ENCODE results near the gene CCDC51.

CCDC51 gene

GRCh38 chr3:48406443-48407431 lies 33.2 kb downstream of the CCDC51 start:
- no peak overlapping the region for H3K4me3 ChIP-seq (ENCODE audit: low read depth, low read length)
- no peak for TF ChIP-seq CTCF (IDR thresholded peaks at IDR 0.05; ENCODE audit: control insufficient read depth, extremely low read depth, insufficient read depth)
- DNase-seq (ENCODE audit: low read depth), result no peak

GRCh38 chr3:48405971-48406370 lies 33.9 kb downstream of the CCDC51 start:
- no peak for TF ChIP-seq CTCF (IDR thresholded peaks at IDR 0.05; ENCODE audit: control insufficient read depth, extremely low read depth, insufficient read depth)
- H3K4me3 ChIP-seq (ENCODE audit: low read depth, low read length), result no peak overlapping the region
- DNase-seq (ENCODE audit: low read depth), result no peak

- TF ChIP-seq CTCF (IDR thresholded peaks at IDR 0.05; ENCODE audit: control insufficient read depth, extremely low read depth, insufficient read depth), result no peak
- no peak for DNase-seq (ENCODE audit: low read depth)
- no peak overlapping the region for H3K4me3 ChIP-seq (ENCODE audit: low read depth, low read length)
Observed at GRCh38 chr3:48405343-48405881, 34.5 kb downstream of the CCDC51 start.

GRCh38 chr3:48404440-48405342 lies 35.2 kb downstream of the CCDC51 start:
- H3K4me3 ChIP-seq (ENCODE audit: low read depth, low read length), result no peak overlapping the region
- no peak for DNase-seq (ENCODE audit: low read depth)
- no peak for TF ChIP-seq CTCF (IDR thresholded peaks at IDR 0.05; ENCODE audit: control insufficient read depth, extremely low read depth, insufficient read depth)

GRCh38 chr3:48403533-48404439 lies 36.1 kb downstream of the CCDC51 start:
- no peak for DNase-seq (ENCODE audit: low read depth)
- no peak for TF ChIP-seq CTCF (IDR thresholded peaks at IDR 0.05; ENCODE audit: control insufficient read depth, extremely low read depth, insufficient read depth)
- H3K4me3 ChIP-seq (ENCODE audit: low read depth, low read length), result no peak overlapping the region

- no peak overlapping the region for H3K4me3 ChIP-seq (ENCODE audit: low read depth, low read length)
- no peak for TF ChIP-seq CTCF (IDR thresholded peaks at IDR 0.05; ENCODE audit: control insufficient read depth, extremely low read depth, insufficient read depth)
- DNase-seq (ENCODE audit: low read depth), result no peak
Observed at GRCh38 chr3:48402907-48403306, 37.0 kb downstream of the CCDC51 start.

Data from LNCaP clone FGC (cell line).